Measurements from ENCODE around the gene BTD. TPM values are rescaled to one million over a fixed set of nuclear protein-coding genes. Genes with fewer than 3 reads are reported as not detected.
A peak's percentile ranks its signal among the peaks of the same experiment; 100 is the strongest.

BTD gene
- total RNA-seq, 2 experiments from 2014 or later = 11.2 to 12.5 TPM

DNA sequence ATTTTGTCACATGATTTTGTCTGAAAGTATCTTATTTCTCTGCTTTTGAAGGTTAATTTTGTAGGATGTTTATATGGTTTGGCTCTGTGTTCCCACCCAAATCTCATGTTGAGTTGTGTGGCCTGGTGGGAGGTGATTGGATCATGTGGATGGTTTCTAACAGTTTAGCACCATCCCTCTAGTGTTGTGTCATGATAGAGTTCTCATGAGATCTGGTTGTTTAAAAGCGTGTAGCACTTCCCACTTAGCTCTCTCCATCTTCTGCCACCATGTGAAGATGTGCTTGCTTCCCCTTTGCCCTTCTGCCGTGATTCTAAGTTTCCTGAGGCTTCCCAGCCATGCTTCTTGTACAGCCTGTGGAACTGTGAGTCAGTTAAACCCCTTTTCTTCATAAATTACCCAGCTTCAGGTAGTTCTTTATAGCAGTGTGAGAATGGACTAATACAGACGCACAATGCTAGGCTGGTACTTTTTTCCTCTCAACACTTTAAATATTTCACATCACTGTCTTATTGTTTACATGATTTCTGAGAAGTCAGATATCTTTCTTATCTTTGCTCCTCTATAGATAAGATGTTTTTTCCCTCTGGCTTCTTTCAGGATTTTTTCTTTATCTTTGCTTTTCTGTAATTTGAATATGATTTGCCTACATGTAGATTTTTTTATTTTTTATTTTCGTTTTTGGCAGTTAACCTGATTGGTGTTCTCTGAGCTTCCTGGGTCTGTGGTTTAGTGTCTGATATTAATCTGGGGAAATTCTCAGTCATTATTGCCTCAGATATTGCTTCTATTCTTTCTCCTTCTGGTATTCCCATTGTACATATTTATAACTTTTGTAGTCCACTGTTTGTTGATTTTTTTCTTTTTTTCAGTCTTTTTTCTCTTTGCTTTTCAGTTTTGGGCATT, 22.2 kb downstream of the BTD start:
- Histone ChIP-seq H3K36me3 (ENCODE audit: insufficient read depth, low read length) (peaks cover 5% of the 10 kb centered on the region), H3K27ac (ENCODE audit: low read depth in 1 of 2, low read length in 2 of 2) (peak overlapping the region; percentile 16 to 79), H3K27me3 (ENCODE audit: control insufficient read depth in 1 of 2, insufficient read depth in 2 of 2, low read length in 2 of 2) (no peaks in the 10 kb centered on the region), H3K4me3 (ENCODE audit: low read length) (peak overlapping the region; percentile 47), H3K9me3 (ENCODE audit: control insufficient read depth in 1 of 2, insufficient read depth in 1 of 2, low read length in 2 of 2) (peaks cover 4 to 20% of the 10 kb centered on the region in 2 experiments), H3K4me1 (ENCODE audit: insufficient read depth, low read length) (peaks cover 15% of the 10 kb centered on the region)
- Mint-ChIP-seq H3K4me3 (peak overlapping the region; percentile 81), H3K27ac (peak overlapping the region; percentile 80), H3K36me3 (ENCODE audit: low read depth) (peaks cover 52% of the 10 kb centered on the region), H3K27me3 (no peaks in the 10 kb centered on the region), H3K9me3 (peaks cover 22% of the 10 kb centered on the region), H3K4me1 (ENCODE audit: low read depth) (peaks cover 29% of the 10 kb centered on the region)
- peak in 3 of 14 experiments; percentile 62 to 75 (median 67) for DNase-seq
- intact Hi-C loops (cut with DNase I, micrococcal nuclease) = loop anchor here in 1 of 2 experiments (10.0 kb wide), 2 partner anchors 421 to 921 kb away; no protein-coding TSS in a partner anchor
- ATAC-seq (ENCODE audit: poor library complexity) = peak; percentile 88
- TF ChIP-seq, protein P1, sequence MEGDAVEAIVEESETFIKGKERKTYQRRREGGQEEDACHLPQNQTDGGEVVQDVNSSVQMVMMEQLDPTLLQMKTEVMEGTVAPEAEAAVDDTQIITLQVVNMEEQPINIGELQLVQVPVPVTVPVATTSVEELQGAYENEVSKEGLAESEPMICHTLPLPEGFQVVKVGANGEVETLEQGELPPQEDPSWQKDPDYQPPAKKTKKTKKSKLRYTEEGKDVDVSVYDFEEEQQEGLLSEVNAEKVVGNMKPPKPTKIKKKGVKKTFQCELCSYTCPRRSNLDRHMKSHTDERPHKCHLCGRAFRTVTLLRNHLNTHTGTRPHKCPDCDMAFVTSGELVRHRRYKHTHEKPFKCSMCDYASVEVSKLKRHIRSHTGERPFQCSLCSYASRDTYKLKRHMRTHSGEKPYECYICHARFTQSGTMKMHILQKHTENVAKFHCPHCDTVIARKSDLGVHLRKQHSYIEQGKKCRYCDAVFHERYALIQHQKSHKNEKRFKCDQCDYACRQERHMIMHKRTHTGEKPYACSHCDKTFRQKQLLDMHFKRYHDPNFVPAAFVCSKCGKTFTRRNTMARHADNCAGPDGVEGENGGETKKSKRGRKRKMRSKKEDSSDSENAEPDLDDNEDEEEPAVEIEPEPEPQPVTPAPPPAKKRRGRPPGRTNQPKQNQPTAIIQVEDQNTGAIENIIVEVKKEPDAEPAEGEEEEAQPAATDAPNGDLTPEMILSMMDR (IDR thresholded peaks at IDR 0.05) = no peak
- CTCF ChIA-PET = interaction anchor here (1.2 kb wide), 1 partner anchor 554 kb away, joined by 4 read pairs; no protein-coding TSS in a partner anchor
- POLR2A ChIA-PET = interaction anchor here (0.6 to 2.8 kb wide), 6 partner anchors 22 to 722 kb away, joined by 3 to 19 read pairs (median 3); partner anchors contain the start of genes BTD and HACL1

DNA sequence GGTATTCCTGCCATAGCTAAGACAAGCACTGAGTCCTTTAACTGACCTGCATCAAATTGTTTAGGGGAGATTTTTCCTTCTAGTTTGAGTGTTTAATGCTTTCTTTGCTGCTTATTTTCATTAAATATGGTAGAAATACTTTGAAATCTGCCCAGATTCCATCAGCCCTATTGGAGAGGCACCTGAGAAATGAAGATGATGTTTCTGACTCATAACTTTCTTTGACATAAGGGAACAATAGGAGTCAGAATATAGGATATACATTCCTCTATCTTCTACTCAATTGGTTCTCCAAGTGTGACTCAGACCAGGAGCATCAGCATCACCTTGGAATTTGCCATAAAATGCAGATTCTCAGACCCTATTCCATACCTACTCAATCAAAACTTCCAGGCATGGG, 27.4 kb downstream of the BTD start:
- ATAC-seq (ENCODE audit: poor library complexity) = no peak
- no peaks in the 10 kb centered on the region for H3K27me3 ChIP-seq (ENCODE audit: control insufficient read depth in 1 of 2, insufficient read depth in 2 of 2, low read length in 2 of 2)
- ChIA-PET CTCF (no interaction called here), POLR2A (interaction anchor here (0.7 kb wide), 1 partner anchor 884 kb away, joined by 3 read pairs; no protein-coding TSS in a partner anchor)
- Mint-ChIP-seq H3K4me3 (no peak overlapping the region), H3K4me1 (ENCODE audit: low read depth) (peaks cover 26% of the 10 kb centered on the region), H3K9me3 (no peaks in the 10 kb centered on the region), H3K27me3 (no peaks in the 10 kb centered on the region), H3K36me3 (ENCODE audit: low read depth) (peaks cover 9% of the 10 kb centered on the region), H3K27ac (no peak overlapping the region)
- TF ChIP-seq, protein P1 (IDR thresholded peaks at IDR 0.05) = no peak
- no peaks in the 10 kb centered on the region for H3K9me3 ChIP-seq (ENCODE audit: control insufficient read depth in 1 of 2, insufficient read depth in 1 of 2, low read length in 2 of 2)
- H3K36me3 ChIP-seq (ENCODE audit: insufficient read depth, low read length) = no peaks in the 10 kb centered on the region
- DNase-seq = no peak
- intact Hi-C loops (cut with DNase I, micrococcal nuclease) = loop anchor here in 1 of 2 experiments (10.0 kb wide), 2 partner anchors 416 to 916 kb away; no protein-coding TSS in a partner anchor
- H3K27ac ChIP-seq (ENCODE audit: low read depth in 1 of 2, low read length in 2 of 2) = no peak overlapping the region
- peaks cover 21% of the 10 kb centered on the region for H3K4me1 ChIP-seq (ENCODE audit: insufficient read depth, low read length)
- H3K4me3 ChIP-seq (ENCODE audit: low read length) = no peak overlapping the region

DNA sequence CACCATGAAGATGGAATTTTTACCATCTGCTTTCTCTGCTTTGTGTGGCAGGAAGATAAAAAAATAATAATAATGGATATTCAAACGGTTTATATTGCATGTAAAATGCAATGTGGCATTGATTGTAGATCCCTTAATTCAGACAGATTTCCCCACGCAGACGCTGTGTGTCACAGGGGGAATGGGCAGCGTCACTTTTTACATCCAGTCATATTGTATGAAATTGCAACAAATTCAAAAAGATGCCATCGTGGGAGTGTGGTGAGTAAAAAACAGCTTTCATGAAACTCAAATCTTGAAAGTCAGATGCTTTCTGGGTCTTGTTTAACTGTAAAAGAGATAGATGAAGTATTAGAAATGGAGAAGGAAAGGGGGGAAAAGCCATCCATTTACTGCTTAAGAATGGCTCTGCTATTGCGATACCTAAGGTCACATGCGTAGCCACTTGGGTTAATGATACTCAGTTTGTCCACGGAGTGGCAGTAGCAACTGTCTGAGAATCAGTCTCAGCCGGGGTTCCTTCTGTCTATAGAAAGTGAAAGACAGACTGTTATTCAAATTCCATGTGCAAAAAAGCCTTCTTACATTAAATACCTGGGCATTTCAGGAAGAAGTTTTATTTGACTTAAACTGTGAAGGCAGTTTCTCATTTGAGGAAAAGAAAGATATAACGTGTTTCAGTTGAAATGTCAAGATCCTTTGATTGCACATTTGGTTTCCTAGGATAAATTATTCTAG, 28.5 kb downstream of the BTD start:
- Mint-ChIP-seq H3K27ac (peak overlapping the region; percentile 40), H3K4me3 (peak overlapping the region; percentile 35), H3K4me1 (ENCODE audit: low read depth) (peaks cover 21% of the 10 kb centered on the region), H3K36me3 (ENCODE audit: low read depth) (peaks cover 6% of the 10 kb centered on the region), H3K9me3 (no peaks in the 10 kb centered on the region), H3K27me3 (no peaks in the 10 kb centered on the region)
- ATAC-seq (ENCODE audit: poor library complexity) = peak; percentile 100
- H3K4me1 ChIP-seq (ENCODE audit: insufficient read depth, low read length) = peaks cover 15% of the 10 kb centered on the region
- H3K4me3 ChIP-seq (ENCODE audit: low read length) = peak overlapping the region; percentile 3
- no peaks in the 10 kb centered on the region for H3K36me3 ChIP-seq (ENCODE audit: insufficient read depth, low read length)
- ChIA-PET CTCF (interaction anchor here (0.5 to 1.1 kb wide), 4 partner anchors 167 to 638 kb away, joined by 3 to 5 read pairs (median 4); partner anchors contain the start of gene ANKRD28), POLR2A (interaction anchor here (1.1 kb wide), 2 partner anchors 29 to 182 kb away, joined by 3 to 5 read pairs; partner anchors contain the start of genes BTD and HACL1)
- no peaks in the 10 kb centered on the region for H3K9me3 ChIP-seq (ENCODE audit: control insufficient read depth in 1 of 2, insufficient read depth in 1 of 2, low read length in 2 of 2)
- H3K27ac ChIP-seq (ENCODE audit: low read depth in 1 of 2, low read length in 2 of 2) = no peak overlapping the region
- DNase-seq = peak in 13 of 14 experiments; percentile 29 to 86 (median 46)
- TF ChIP-seq, protein P1 (IDR thresholded peaks at IDR 0.05) = peak; percentile 75
- intact Hi-C loops (cut with DNase I, micrococcal nuclease) = loop anchor here (1.0 to 10.0 kb wide), 7 partner anchors 17 to 915 kb away; no protein-coding TSS in a partner anchor
- H3K27me3 ChIP-seq (ENCODE audit: control insufficient read depth in 1 of 2, insufficient read depth in 2 of 2, low read length in 2 of 2) = no peaks in the 10 kb centered on the region

All from CD4-positive, alpha-beta T cell (primary cell).